ENCODE measurements around the gene OR1F1. TPM values are rescaled to one million over a fixed set of nuclear protein-coding genes. Genes with fewer than 3 reads are reported as not detected.

The OR1F1 gene
- total RNA-seq, 1 donor from 2014 or later, result not detected

DNA sequence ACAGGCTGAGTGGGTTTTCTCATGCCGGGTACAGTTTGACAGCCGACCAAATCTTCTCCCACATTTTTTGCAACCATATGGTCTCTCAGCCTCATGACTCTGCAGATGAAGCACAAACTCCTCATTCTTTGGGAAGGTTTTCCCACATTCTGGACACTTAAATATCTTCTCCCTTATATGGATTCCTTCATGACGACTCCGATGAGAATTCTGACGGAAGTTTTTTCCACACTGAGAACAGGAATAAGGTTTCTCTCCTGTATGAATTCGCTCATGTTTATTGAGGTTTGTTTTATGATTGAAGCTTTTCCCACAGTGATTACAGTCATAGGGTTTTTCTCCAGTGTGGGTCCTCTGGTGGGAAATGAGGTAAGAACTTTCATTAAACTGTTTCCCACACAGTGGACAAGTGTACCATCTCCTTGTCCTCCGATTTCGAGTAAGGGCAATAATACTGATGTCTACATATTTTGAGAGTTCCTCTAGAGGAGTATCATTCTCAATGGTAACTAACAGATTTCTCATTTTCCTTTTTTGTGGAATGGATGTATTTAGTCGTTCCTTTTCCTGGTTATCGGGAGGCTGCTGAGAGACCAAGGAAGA, 36.0 kb downstream of the OR1F1 start:
- DNase-seq (no peak), ATAC-seq (ENCODE audit: poor library complexity) (no peak)
- intact Hi-C loops (cut with DNase I), result no loop called here

DNA sequence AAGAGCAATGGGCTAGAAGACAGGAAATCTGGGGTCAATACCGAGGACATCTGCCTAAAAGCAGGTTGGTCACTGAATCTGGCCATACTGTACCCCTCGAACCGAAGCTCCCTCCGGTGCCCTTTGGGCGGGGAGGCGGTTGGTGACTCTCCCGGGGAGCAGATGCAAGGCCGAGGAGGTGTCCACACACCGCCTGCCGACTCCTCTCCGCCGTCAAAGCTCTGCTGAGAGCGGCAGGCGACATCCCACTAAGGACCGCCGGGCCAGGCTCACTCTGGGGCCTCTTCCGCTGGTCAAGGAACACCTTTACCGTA, 46.5 kb downstream of the OR1F1 start:
- ATAC-seq (ENCODE audit: poor library complexity) (no peak), DNase-seq (no peak)
- intact Hi-C loops (cut with DNase I), result loop anchor here (10.0 kb wide), 1 partner anchor 70 kb away; the partner anchor contains the start of genes TIGD7 and ZNF75A

DNA sequence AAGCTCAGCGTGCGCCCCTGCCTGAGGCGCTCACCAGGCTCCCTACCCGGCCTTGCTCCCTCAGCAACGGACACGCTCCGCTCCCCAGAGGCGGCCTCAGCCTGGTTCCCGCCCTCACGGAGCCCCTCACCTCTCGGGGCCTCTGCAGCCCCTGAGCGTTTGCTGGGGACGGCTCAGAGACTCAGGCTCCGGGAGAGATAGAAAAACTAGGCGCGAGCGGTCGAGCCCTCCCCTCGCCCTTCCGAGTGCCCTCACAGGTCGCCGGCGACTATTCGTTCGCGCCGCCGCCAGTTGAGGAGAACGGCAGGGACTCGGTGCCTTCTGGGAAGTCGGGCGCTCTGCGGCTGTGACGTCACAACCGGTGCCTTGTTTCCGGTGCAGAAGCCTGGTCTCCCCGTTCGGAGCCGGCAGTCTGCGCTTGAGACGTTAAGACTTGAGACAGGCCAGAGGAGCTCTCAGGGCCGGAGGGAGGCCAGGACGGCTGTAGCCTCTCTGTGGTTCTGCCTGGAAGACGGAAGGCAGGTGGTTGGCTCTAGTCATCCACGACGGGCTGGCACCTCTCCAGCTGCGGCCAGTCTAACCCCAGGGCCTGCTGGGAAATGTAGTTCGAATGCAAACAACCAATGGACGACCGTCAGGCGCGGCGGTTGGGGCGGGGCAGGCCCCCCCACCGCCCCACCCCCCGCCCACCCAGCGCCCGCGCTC, 47.0 kb downstream of the OR1F1 start, which contains the start of gene ZNF200:
Gene ZNF200 (minus strand): TSS at position 302 of the 705 bp plus-strand sequence. CDS start 1,403 bp downstream, outside the sequence.
- ATAC-seq (ENCODE audit: poor library complexity), result peak; percentile 100
- peak; percentile 99 for DNase-seq
- intact Hi-C loops (cut with DNase I), result loop anchor here (10.0 kb wide), 1 partner anchor 70 kb away; the partner anchor contains the start of genes TIGD7 and ZNF75A

DNA sequence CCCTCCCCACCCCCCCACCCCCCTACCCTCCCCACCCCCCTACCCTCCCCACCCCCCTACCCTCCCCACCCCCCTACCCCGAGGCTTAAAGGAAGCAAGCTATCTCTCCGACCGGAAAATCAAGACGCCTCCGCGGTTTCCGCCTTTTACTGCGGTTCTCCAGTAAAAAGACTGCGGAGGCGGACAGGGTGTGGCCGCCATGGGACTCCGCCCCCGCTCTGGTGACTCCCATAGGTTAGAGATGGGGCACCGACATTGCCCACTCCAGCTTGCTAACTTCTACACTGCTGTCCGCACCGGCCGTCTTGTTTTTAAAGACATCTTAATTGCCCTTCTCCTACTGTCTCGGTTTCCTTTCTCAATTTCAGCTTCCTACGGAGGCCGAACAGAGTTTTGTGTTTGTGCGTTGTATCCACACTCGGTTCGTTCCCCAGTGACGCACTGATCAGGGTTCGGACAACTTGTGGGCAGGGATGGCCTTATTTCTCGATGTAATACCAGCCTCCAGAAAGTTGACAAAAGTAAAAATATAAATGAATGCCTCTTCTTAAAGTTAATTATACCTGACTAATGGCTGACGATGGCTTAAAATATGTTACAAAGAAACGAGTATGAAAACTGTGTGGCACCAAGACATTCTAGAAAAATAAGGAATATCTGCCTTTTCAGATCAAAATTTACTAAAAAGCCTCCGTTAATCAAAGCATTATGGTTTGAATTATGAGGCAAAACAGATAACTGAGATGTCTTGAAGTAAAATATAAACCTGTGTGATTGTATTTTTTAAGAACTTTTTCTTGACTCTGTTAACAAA, 48.1 kb downstream of the OR1F1 start:
- DNase-seq, result peak; percentile 54
- ATAC-seq (ENCODE audit: poor library complexity), result no peak
- intact Hi-C loops (cut with DNase I), result loop anchor here (10.0 kb wide), 1 partner anchor 69 kb away; the partner anchor contains the start of genes TIGD7 and ZNF75A

DNA sequence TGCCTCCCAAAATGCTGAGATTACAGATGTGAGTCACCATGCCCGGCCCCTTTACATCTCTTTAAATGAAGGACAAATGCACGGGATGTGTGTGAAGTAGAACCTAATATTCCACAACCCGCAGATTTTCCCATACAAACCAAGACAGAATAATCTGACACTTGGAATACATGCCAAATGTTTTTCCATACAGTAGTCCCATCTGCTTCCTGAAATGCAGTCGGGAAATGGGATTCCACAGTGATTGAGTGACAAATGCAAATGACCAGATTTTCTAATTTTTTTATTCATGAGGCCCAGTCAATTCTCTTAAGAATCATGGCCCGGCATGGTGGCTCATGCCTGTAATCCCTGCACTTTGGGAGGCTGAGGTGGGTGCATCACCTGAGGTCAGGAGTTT, 53.8 kb downstream of the OR1F1 start:
- intact Hi-C loops (cut with DNase I), result no loop called here
- no peak for DNase-seq
- no peak for ATAC-seq (ENCODE audit: poor library complexity)

DNA sequence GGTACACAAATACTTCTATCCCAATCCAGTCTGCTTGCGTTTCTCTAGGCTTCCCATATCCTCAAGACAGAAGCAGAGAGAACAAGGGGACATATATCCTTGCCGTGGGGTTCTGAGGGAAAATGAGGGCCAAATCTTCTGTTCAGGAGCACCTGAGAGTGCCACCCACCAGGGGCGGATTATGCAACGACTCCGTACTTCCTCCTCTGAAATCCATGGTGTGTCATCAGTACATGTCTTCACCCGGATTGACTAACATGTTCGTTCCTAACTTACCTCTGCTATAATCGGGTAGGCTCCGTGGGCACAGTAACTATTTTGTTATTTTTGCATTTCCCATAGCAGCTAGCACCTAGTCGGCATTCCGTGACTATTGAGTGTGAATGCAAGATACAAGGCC, 54.7 kb downstream of the OR1F1 start:
- DNase-seq (no peak), ATAC-seq (ENCODE audit: poor library complexity) (no peak)
- intact Hi-C loops (cut with DNase I), result no loop called here

DNA sequence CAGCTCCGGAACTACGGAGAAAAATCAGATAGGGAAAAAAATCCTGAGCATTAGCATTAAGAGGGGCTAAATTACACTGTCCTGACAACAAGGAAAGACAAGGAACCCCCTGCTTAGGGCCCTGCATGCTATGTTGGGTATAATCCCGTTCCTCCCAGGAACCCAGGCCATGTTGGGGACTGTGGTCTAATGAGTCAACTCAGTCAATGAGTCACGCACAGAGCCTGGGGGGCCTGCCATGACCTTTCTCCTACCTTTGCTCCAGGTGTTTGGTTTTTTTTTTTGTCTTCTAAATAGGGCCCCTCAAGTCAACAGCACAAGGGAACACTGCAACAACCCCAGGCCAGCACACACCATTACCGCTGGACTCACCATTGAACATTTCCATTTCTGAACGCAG, 55.9 kb downstream of the OR1F1 start:
- ATAC-seq (ENCODE audit: poor library complexity) (no peak), DNase-seq (no peak)
- intact Hi-C loops (cut with DNase I), result no loop called here

DNA sequence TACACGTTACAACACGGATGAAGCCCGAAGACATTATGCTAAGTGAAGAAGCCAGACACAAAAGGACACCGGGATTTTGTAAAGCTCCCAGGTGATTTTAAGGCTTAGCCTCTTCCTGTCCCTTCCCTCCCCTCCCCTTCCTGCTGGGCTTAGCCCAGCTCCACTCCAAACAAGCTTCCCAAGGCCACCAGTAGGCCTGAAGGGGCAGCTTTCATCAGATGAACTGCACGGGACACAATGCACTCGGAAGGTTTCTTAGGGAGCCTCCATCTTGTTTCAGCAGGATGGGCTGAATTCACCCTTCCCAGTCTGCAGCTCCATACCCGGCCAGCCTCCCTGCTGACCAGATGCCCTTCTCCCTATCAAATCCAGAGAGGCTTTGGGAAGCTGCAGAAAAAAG, 58.0 kb downstream of the OR1F1 start:
- no peak for ATAC-seq (ENCODE audit: poor library complexity)
- intact Hi-C loops (cut with DNase I), result no loop called here

DNA sequence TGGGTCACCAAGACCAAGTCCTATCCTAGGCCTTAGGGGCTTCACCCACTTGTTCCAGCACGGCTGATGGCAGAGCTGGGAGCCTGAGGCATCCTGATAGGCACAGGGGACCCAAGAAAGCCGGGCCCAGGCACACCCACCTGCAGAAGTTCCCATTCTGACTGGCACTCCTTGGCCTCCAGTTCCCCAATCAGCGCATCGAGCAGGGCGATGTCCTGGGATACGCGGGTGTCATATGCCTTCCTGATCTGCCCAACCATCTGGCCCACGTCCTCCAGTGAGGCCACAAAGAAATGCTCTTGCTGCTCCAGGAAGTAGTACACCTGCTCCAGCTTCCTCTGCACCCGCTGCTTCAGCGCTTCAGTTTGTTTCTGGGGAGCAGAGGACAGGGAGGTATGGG, 58.9 kb downstream of the OR1F1 start:
- no peak for ATAC-seq (ENCODE audit: poor library complexity)
- DNase-seq, result no peak
- intact Hi-C loops (cut with DNase I), result no loop called here

More for the DNA sequence above, 58.0 kb downstream of the OR1F1 start:
- no peak for DNase-seq

DNA sequence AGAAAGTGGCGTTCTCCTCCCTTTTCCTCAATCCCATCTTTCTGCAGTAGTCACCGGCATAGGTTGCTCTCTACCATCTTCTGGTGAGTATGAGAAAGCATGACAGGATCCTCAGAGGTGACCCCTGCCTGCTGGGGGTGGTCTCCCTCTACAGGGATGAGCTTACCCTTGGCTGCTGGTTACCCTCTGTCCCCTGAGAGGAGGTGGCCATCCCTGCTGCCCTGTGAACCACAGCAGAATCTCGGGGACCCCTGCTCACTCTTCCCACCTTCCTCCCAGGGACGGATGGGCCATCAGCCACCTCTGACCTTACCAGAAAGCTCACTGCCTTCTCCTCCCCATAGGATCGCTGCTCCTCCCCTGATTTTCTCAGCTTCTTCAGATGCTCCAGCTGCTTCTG, 60.6 kb downstream of the OR1F1 start:
- intact Hi-C loops (cut with DNase I), result no loop called here
- ATAC-seq (ENCODE audit: poor library complexity), result no peak
- DNase-seq, result no peak

DNA sequence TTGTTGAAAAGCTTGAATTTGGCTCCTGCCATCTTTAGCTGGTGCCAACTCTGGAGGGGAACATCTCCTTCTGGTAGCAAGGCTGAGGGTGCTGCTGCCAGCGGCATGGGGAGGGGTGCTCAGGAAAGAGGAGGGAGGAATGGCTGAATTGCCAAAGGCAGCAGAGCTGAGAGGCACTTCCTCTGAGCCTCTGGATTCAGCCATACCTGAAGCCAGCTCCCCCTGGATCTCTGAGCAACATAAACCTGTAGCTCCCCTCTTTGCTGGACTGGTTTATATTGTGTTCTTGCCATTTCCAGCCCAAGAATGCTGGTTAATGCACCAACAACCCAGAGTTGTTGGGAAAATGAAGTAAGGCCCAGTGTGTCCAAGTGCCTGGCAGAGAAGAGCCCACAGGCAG, 61.0 kb downstream of the OR1F1 start:
- ATAC-seq (ENCODE audit: poor library complexity) (no peak), DNase-seq (no peak)
- intact Hi-C loops (cut with DNase I), result no loop called here

DNA sequence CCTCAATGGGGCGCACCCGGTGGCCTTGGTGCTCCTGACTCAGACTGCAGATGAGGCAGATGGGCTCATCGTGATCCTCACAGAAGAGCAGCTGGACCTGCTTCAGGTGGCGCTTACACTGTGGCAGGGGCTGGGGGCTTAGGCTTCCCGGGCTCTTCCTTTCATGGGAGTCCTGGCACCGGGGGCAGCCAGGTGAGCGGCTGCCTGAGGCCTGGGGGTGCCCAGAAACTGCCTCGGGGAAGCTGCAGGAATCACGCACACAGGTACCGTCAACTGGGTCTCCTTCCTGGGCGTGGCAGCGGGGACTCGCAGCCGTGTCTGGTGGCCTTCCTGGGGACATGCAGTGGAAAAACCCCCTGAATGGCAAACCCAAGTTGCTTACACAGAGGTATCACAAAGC, 61.4 kb downstream of the OR1F1 start:
- DNase-seq (no peak), ATAC-seq (ENCODE audit: poor library complexity) (no peak)
- intact Hi-C loops (cut with DNase I), result no loop called here

DNA sequence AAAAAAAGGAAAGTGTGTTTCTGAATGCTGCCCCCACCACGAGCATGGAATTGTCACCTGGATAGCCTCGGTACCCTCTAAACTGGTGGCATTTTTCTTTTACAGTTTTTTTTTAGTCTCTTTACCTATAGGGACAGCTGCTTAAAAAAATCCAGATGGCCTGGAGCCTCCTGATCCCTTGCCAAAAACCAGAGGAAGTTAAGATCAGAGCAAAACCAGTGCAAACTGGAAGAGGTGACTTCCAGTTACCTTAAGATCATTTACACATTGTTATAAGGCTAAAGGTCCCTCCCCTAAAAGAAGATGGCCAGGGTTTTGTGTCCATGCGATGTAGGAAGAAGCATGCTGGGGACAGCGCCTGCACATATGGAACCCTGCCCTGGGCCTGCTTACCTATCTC, 65.0 kb downstream of the OR1F1 start:
- no peak for DNase-seq
- no peak for ATAC-seq (ENCODE audit: poor library complexity)
- intact Hi-C loops (cut with DNase I), result no loop called here

DNA sequence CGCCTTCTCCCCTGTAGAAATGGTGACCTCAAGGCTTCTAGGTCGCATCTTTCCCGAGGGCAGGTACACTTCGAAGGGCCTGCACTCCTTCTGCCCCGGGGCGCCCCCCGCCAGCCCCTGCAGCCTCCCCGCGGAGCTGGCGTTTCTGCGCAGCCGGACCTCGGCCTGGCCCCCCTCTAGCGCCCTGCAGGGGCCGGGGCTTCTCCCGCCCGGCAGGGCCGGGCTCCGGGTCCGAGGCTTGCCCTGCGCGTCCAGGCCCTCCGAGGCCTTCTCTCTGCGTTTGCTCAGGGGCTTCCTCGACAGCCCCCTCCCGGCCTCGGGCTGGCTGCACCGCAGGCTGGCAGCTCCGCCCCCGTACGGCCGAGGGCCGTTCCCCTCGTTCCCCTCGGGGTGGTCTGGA, 66.3 kb downstream of the OR1F1 start:
- DNase-seq (no peak), ATAC-seq (ENCODE audit: poor library complexity) (no peak)
- intact Hi-C loops (cut with DNase I), result no loop called here

Other genes starting within 250 kb of the OR1F1 start
- not detected for gene KREMEN2, start 223.9 kb upstream of the OR1F1 start, total RNA-seq
- 7.7 TPM for gene PAQR4, start 218.9 kb upstream of the OR1F1 start, total RNA-seq
- gene PKMYT1, start 207.8 kb upstream of the OR1F1 start, total RNA-seq, result 1.1 TPM
- gene CLDN9, start 175.3 kb upstream of the OR1F1 start, total RNA-seq, result 0.73 TPM
- gene CLDN6, start 170.0 kb upstream of the OR1F1 start, total RNA-seq, result not detected
- 29.4 TPM for gene TNFRSF12A, start 167.8 kb upstream of the OR1F1 start, total RNA-seq
- gene HCFC1R1, start 164.3 kb upstream of the OR1F1 start, total RNA-seq, result 53.5 TPM
- gene THOC6, start 164.2 kb upstream of the OR1F1 start, total RNA-seq, result 11.0 TPM
- not detected for gene BICDL2, start 151.3 kb upstream of the OR1F1 start, total RNA-seq
- gene MMP25, start 141.6 kb upstream of the OR1F1 start, total RNA-seq, result 1.3 TPM
- 42.6 TPM for gene IL32, start 122.6 kb upstream of the OR1F1 start, total RNA-seq
- gene ZSCAN10, start 88.9 kb upstream of the OR1F1 start, total RNA-seq, result not detected
- gene ZNF205, start 75.6 kb upstream of the OR1F1 start, total RNA-seq, result 6.9 TPM
- gene ZNF213, start 53.2 kb upstream of the OR1F1 start, total RNA-seq, result 6.1 TPM
- 4.1 TPM for gene ZNF200, start 47.0 kb downstream of the OR1F1 start, total RNA-seq
- 0.78 TPM for gene MEFV, start 68.4 kb downstream of the OR1F1 start, total RNA-seq
- gene ZNF263, start 95.3 kb downstream of the OR1F1 start, total RNA-seq, result 7.9 TPM
- 9.4 TPM for gene TIGD7, start 117.2 kb downstream of the OR1F1 start, total RNA-seq
- gene ZNF75A, start 117.3 kb downstream of the OR1F1 start, total RNA-seq, result 16.8 TPM
- gene OR2C1, start 167.7 kb downstream of the OR1F1 start, total RNA-seq, result not detected
- 5.5 TPM for gene ZSCAN32, start 212.8 kb downstream of the OR1F1 start, total RNA-seq
- 11.3 TPM for gene ZNF174, start 213.0 kb downstream of the OR1F1 start, total RNA-seq